ENCODE results near the gene AKNA. TPM values are rescaled to one million over a fixed set of nuclear protein-coding genes. Genes with fewer than 3 reads are reported as not detected.
A peak's percentile ranks its signal among the peaks of the same experiment; 100 is the strongest.

The AKNA gene
- total and polyA plus RNA-seq, 7 experiments from 2014 or later: 20.5 to 403 (median 347) TPM

DNA sequence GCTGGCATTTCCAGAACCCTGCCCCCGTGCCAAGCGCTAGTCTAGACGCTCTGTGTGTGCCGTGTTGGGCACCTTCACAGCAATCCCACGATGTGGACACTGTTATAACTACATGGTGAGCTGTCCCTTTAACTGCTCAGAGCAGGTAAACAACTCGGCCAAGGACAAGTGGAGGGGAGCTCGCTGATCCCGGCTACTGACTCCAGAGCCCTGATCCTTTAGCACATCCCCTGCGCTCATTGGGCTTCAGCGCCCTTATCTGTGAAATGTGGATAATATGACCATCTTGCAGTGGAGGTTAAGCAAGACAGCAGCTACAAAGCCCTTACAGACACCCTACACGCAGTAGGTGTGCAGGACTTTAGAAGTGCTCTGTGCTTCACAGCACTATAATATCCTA is 41.6 kb downstream of the AKNA start:
- DNase-seq (no peak), ATAC-seq (no peak)
- Histone ChIP-seq H3K36me3 (ENCODE audit: control insufficient read depth in 2 of 3, insufficient read depth in 3 of 3, low read length in 3 of 3) (peaks cover 62 to 97% (median 81%) of the 10 kb centered on the region in 3 experiments), H3K9me3 (ENCODE audit: control insufficient read depth in 2 of 3, low read length in 3 of 3) (no peaks in the 10 kb centered on the region), H3K27ac (ENCODE audit: low read depth, low read length) (peak overlapping the region; percentile 10), H3K4me3 (ENCODE audit: low read length) (no peak overlapping the region), H3K4me1 (ENCODE audit: control insufficient read depth in 2 of 2, insufficient read depth in 2 of 2, low read length in 2 of 2) (peaks cover 16 to 19% of the 10 kb centered on the region in 2 donors), H3K27me3 (ENCODE audit: control insufficient read depth in 2 of 2, insufficient read depth in 2 of 2, low read length in 2 of 2) (no peaks in the 10 kb centered on the region)
- intact Hi-C loops (cut with micrococcal nuclease): no loop called here
- no peaks in the 10 kb centered on the region for H3K27me3 Mint-ChIP-seq
- peaks cover 20 to 54% (median 47%) of the 10 kb centered on the region in 7 donors for H3K4me1 Mint-ChIP-seq
- ChIA-PET CTCF (no interaction called here), POLR2A (interaction anchor here (33.8 kb wide), 1 partner anchor 45 kb away, joined by 978 read pairs; the partner anchor contains the start of gene AKNA)
- H3K9me3 Mint-ChIP-seq: no peaks in the 10 kb centered on the region
- no peak overlapping the region for H3K4me3 Mint-ChIP-seq
- H3K36me3 Mint-ChIP-seq: peaks cover 15 to 62% (median 43%) of the 10 kb centered on the region in 5 donors
- peak overlapping the region in 6 of 9 donors; percentile 17 to 63 (median 31) for H3K27ac Mint-ChIP-seq

DNA sequence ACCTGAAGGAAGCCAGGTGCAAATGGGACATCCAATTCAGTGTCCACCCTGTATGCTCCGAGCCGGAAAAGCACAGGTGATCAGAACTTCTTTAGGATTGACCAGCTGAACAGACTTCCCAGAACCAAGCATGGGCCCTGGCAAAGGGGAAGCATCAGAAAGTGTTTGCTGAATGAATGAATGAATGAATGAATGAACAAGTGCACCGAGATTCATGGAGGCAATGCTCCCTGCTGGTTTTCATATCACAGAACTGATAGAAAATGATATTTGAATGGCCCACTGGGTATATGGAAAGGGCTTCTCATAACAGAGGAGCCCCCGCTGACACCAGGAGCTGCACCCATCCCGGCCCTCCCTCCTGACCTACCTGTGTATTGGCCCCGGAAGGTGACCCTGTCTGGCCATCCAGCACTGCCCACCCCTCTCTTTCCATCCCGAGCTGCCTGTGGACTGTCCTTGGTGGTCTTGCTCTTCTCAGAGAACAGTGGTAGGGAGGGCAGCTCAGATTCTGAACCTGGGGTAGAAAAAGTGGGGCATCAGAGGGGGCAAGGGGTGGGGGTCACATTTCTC is 42.2 kb downstream of the AKNA start:
- peaks cover 15 to 62% (median 40%) of the 10 kb centered on the region in 5 donors for H3K36me3 Mint-ChIP-seq

GRCh38 chr9:114344692-114345091 is 43.1 kb downstream of the AKNA start:
- ATAC-seq: no peak
- H3K4me1 Mint-ChIP-seq: peaks cover 14 to 48% (median 33%) of the 10 kb centered on the region in 7 donors

More for the DNA sequence above, 42.2 kb downstream of the AKNA start:
- Histone ChIP-seq H3K4me3 (ENCODE audit: low read length) (no peak overlapping the region), H3K27me3 (ENCODE audit: control insufficient read depth in 2 of 2, insufficient read depth in 2 of 2, low read length in 2 of 2) (no peaks in the 10 kb centered on the region), H3K4me1 (ENCODE audit: control insufficient read depth in 2 of 2, insufficient read depth in 2 of 2, low read length in 2 of 2) (peaks cover 15 to 16% of the 10 kb centered on the region in 2 donors), H3K27ac (ENCODE audit: low read depth, low read length) (peak overlapping the region; percentile 37), H3K9me3 (ENCODE audit: control insufficient read depth in 2 of 3, low read length in 3 of 3) (no peaks in the 10 kb centered on the region), H3K36me3 (ENCODE audit: control insufficient read depth in 2 of 3, insufficient read depth in 3 of 3, low read length in 3 of 3) (peaks cover 63 to 98% (median 81%) of the 10 kb centered on the region in 3 experiments)
- no peak for ATAC-seq
- Mint-ChIP-seq H3K27ac (peak overlapping the region in 8 of 9 donors; percentile 10 to 84 (median 40)), H3K4me1 (peaks cover 17 to 56% (median 42%) of the 10 kb centered on the region in 7 donors), H3K27me3 (no peaks in the 10 kb centered on the region), H3K4me3 (no peak overlapping the region), H3K9me3 (no peaks in the 10 kb centered on the region)
- ChIA-PET CTCF (no interaction called here), POLR2A (interaction anchor here (0.6 to 33.8 kb wide), 3 partner anchors 10 to 46 kb away, joined by 3 to 978 read pairs (median 3); partner anchors contain the start of gene AKNA)
- no peak for DNase-seq
- intact Hi-C loops (cut with micrococcal nuclease): no loop called here

GRCh38 chr9:114344188-114344566 is 43.6 kb downstream of the AKNA start:
- Mint-ChIP-seq H3K4me1 (peaks cover 9 to 48% (median 28%) of the 10 kb centered on the region in 7 donors), H3K4me3 (no peak overlapping the region), H3K27me3 (no peaks in the 10 kb centered on the region), H3K27ac (peak overlapping the region in 8 of 9 donors; percentile 56 to 90 (median 74)), H3K9me3 (no peaks in the 10 kb centered on the region), H3K36me3 (peaks cover 11 to 59% (median 36%) of the 10 kb centered on the region in 5 donors)
- Histone ChIP-seq H3K27ac (ENCODE audit: low read depth, low read length) (no peak overlapping the region), H3K4me3 (ENCODE audit: low read length) (no peak overlapping the region), H3K9me3 (ENCODE audit: control insufficient read depth in 2 of 3, low read length in 3 of 3) (no peaks in the 10 kb centered on the region), H3K27me3 (ENCODE audit: control insufficient read depth in 2 of 2, insufficient read depth in 2 of 2, low read length in 2 of 2) (no peaks in the 10 kb centered on the region), H3K4me1 (ENCODE audit: control insufficient read depth in 2 of 2, insufficient read depth in 2 of 2, low read length in 2 of 2) (peaks cover 1 to 2% of the 10 kb centered on the region in 2 donors), H3K36me3 (ENCODE audit: control insufficient read depth in 2 of 3, insufficient read depth in 3 of 3, low read length in 3 of 3) (peaks cover 59 to 98% (median 81%) of the 10 kb centered on the region in 3 experiments)
- DNase-seq: no peak
- CTCF ChIA-PET: no interaction called here
- intact Hi-C loops (cut with micrococcal nuclease): no loop called here
- POLR2A ChIA-PET: interaction anchor here (0.9 to 33.8 kb wide), 3 partner anchors 10 to 47 kb away, joined by 3 to 978 read pairs (median 5); partner anchors contain the start of gene AKNA
- no peak for ATAC-seq

More at GRCh38 chr9:114344692-114345091, 43.1 kb downstream of the AKNA start:
- no peak overlapping the region for H3K4me3 ChIP-seq (ENCODE audit: low read length)
- no peak for DNase-seq
- ChIA-PET POLR2A (interaction anchor here (0.9 to 33.8 kb wide), 3 partner anchors 10 to 46 kb away, joined by 3 to 978 read pairs (median 5); partner anchors contain the start of gene AKNA), CTCF (no interaction called here)
- no peaks in the 10 kb centered on the region for H3K27me3 ChIP-seq (ENCODE audit: control insufficient read depth in 2 of 2, insufficient read depth in 2 of 2, low read length in 2 of 2)
- H3K4me1 ChIP-seq (ENCODE audit: control insufficient read depth in 2 of 2, insufficient read depth in 2 of 2, low read length in 2 of 2): peaks cover 6 to 7% of the 10 kb centered on the region in 2 donors
- H3K27me3 Mint-ChIP-seq: no peaks in the 10 kb centered on the region
- no peak overlapping the region for H3K27ac ChIP-seq (ENCODE audit: low read depth, low read length)
- H3K9me3 Mint-ChIP-seq: no peaks in the 10 kb centered on the region
- H3K36me3 ChIP-seq (ENCODE audit: control insufficient read depth in 2 of 3, insufficient read depth in 3 of 3, low read length in 3 of 3): peaks cover 59 to 98% (median 81%) of the 10 kb centered on the region in 3 experiments
- intact Hi-C loops (cut with micrococcal nuclease): no loop called here
- no peaks in the 10 kb centered on the region for H3K9me3 ChIP-seq (ENCODE audit: control insufficient read depth in 2 of 3, low read length in 3 of 3)
- no peak overlapping the region for H3K4me3 Mint-ChIP-seq
- peaks cover 15 to 59% (median 41%) of the 10 kb centered on the region in 5 donors for H3K36me3 Mint-ChIP-seq
- peak overlapping the region in 8 of 9 donors; percentile 24 to 90 (median 70) for H3K27ac Mint-ChIP-seq

- ChIA-PET CTCF (no interaction called here), POLR2A (interaction anchor here (0.9 to 33.8 kb wide), 3 partner anchors 11 to 47 kb away, joined by 3 to 978 read pairs (median 5); partner anchors contain the start of gene AKNA)
- DNase-seq: no peak
- Histone ChIP-seq H3K9me3 (ENCODE audit: control insufficient read depth in 2 of 3, low read length in 3 of 3) (no peaks in the 10 kb centered on the region), H3K4me1 (ENCODE audit: control insufficient read depth in 2 of 2, insufficient read depth in 2 of 2, low read length in 2 of 2) (no peaks in the 10 kb centered on the region), H3K36me3 (ENCODE audit: control insufficient read depth in 2 of 3, insufficient read depth in 3 of 3, low read length in 3 of 3) (peaks cover 60 to 98% (median 81%) of the 10 kb centered on the region in 3 experiments), H3K4me3 (ENCODE audit: low read length) (no peak overlapping the region), H3K27ac (ENCODE audit: low read depth, low read length) (peak overlapping the region; percentile 20), H3K27me3 (ENCODE audit: control insufficient read depth in 2 of 2, insufficient read depth in 2 of 2, low read length in 2 of 2) (no peaks in the 10 kb centered on the region)
- no peak for ATAC-seq
- intact Hi-C loops (cut with micrococcal nuclease): no loop called here
- H3K27ac Mint-ChIP-seq: peak overlapping the region in 8 of 9 donors; percentile 53 to 82 (median 70)
- H3K36me3 Mint-ChIP-seq: peaks cover 9 to 62% (median 34%) of the 10 kb centered on the region in 5 donors
- H3K9me3 Mint-ChIP-seq: no peaks in the 10 kb centered on the region
- H3K4me1 Mint-ChIP-seq: peaks cover 8 to 48% (median 23%) of the 10 kb centered on the region in 7 donors
- no peaks in the 10 kb centered on the region for H3K27me3 Mint-ChIP-seq
- H3K4me3 Mint-ChIP-seq: no peak overlapping the region
These were observed 44.2 kb downstream of the AKNA start for GRCh38 chr9:114343471-114344187.

GRCh38 chr9:114342755-114343440 is 44.9 kb downstream of the AKNA start:
- Mint-ChIP-seq H3K27ac (peak overlapping the region in 7 of 9 donors; percentile 39 to 79 (median 69)), H3K4me3 (no peak overlapping the region), H3K4me1 (peaks cover 8 to 44% (median 20%) of the 10 kb centered on the region in 7 donors), H3K36me3 (peaks cover 9 to 61% (median 32%) of the 10 kb centered on the region in 5 donors), H3K27me3 (no peaks in the 10 kb centered on the region), H3K9me3 (no peaks in the 10 kb centered on the region)
- no peaks in the 10 kb centered on the region for H3K4me1 ChIP-seq (ENCODE audit: control insufficient read depth in 2 of 2, insufficient read depth in 2 of 2, low read length in 2 of 2)
- no peaks in the 10 kb centered on the region for H3K27me3 ChIP-seq (ENCODE audit: control insufficient read depth in 2 of 2, insufficient read depth in 2 of 2, low read length in 2 of 2)
- ATAC-seq (no peak), DNase-seq (no peak)
- intact Hi-C loops (cut with micrococcal nuclease): no loop called here
- H3K9me3 ChIP-seq (ENCODE audit: control insufficient read depth in 2 of 3, low read length in 3 of 3): no peaks in the 10 kb centered on the region
- peaks cover 58 to 98% (median 82%) of the 10 kb centered on the region in 3 experiments for H3K36me3 ChIP-seq (ENCODE audit: control insufficient read depth in 2 of 3, insufficient read depth in 3 of 3, low read length in 3 of 3)
- CTCF ChIA-PET: no interaction called here
- H3K4me3 ChIP-seq (ENCODE audit: low read length): no peak overlapping the region
- H3K27ac ChIP-seq (ENCODE audit: low read depth, low read length): peak overlapping the region; percentile 20
- POLR2A ChIA-PET: interaction anchor here (0.6 to 33.8 kb wide), 4 partner anchors 8 to 82 kb away, joined by 3 to 978 read pairs (median 6); partner anchors contain the start of gene AKNA

All from naive thymus-derived CD4-positive, alpha-beta T cell (primary cell).